NCI-H2081 (cell line): ENCODE results near the gene CAMK2N1.
A peak's percentile ranks its signal among the peaks of the same experiment; 100 is the strongest.

Experiments
- DNase-seq, 2 experiments: peaks; one replicate each; lab custom pipeline; 2025; lab: John Stamatoyannopoulos, UW

The CAMK2N1 gene

GRCh38 chr1:20478057-20478635, 7.9 kb downstream of the CAMK2N1 start:
- no peak for DNase-seq

GRCh38 chr1:20477348-20478056, 8.5 kb downstream of the CAMK2N1 start:
- DNase-seq = no peak

DNA sequence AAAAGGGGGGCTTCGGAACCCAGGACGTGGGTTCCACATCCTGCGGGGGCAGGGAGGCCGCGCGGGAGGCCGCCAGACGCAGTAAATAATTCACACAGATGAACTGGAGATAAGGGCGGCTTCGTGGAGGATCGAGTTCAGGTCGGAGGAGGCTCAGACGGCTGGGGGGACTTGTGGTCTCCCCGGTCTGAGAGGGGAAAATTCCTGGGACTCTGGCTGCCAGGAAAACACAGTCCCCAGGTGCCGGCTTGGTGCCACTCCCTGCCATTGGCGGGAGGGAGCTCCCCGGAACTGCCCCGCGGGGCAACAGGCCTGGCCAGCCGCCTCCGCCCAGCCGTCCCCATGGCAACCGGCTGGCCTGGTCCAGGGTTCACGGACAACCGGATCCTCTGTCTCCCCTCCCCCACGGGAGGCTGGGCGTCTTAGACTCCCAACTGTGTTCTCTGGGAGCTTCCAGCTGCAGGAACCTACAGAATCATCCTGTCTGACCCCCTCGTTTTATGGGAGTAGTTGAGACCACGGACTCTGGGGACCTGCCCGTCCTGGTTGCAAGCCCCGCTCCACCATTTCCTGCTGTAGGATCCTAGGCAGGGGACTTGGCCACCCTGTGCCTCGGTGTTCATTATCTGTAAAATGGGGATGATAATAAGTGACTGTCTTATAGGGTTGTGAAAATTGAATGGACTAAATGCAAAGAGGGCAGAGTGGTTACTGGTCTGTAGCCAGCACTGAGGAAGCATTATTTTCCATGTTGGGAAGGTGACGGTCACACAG, 9.6 kb downstream of the CAMK2N1 start:
- no peak for DNase-seq

- no peak for DNase-seq
These were observed 11.0 kb downstream of the CAMK2N1 start for GRCh38 chr1:20474996-20475395.

GRCh38 chr1:20474333-20474975, 11.6 kb downstream of the CAMK2N1 start:
- no peak for DNase-seq

- no peak for DNase-seq
These were observed 12.1 kb downstream of the CAMK2N1 start for GRCh38 chr1:20473894-20474293.

- no peak for DNase-seq
These were observed 12.9 kb downstream of the CAMK2N1 start for GRCh38 chr1:20472860-20473711.

- no peak for DNase-seq
These were observed 13.9 kb downstream of the CAMK2N1 start for GRCh38 chr1:20472121-20472520.

DNA sequence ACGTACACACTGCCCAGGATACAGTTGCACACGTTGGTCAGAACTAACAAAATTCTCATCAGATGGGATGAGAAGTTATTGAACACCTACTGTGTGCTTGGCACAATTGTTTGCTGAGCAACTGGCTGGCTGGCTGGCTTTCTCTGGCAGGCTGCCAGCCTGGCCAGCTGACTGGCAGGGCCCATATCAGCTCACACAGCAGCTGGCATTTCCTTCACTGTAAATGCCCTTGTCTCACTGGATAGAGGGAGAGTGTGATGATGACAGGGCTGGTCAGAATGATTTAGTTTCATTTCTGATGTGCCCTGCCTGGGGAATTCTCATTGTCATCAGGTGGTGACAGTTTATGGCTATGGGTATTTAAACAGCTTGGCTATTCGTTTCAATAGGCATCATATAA, 15.8 kb downstream of the CAMK2N1 start:
- DNase-seq = peak in 1 of 2 experiments; percentile 43

DNA sequence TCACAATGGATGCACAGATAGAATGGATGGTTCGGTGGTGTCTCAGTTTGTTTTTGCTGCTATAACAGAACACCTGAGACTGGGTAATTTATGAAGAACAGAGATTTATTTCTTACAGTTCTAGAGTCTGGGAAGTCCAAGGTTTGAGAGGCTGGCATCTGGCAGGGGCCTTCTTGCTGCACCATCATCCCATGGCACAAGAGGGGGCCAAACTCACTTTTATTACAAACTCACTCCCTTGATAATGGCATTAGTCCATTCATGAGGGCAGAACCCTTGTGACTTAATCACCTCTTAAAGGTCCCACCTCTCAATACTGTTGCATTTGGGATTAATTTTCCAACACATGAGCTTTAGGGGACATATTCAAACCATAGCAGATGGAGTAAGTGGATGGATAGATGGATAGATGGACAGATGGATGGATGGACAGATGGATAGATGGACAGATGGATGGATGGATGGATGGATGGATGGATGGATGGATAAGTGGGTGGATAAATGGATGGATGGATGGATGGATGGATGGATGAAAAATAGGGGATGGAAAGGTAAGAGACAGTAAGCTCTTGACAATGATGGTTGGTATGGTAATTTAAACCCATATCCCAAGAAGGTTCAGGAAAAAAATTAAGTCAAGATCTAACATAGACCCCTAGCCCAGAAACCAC, 16.5 kb downstream of the CAMK2N1 start:
- DNase-seq = no peak

DNA sequence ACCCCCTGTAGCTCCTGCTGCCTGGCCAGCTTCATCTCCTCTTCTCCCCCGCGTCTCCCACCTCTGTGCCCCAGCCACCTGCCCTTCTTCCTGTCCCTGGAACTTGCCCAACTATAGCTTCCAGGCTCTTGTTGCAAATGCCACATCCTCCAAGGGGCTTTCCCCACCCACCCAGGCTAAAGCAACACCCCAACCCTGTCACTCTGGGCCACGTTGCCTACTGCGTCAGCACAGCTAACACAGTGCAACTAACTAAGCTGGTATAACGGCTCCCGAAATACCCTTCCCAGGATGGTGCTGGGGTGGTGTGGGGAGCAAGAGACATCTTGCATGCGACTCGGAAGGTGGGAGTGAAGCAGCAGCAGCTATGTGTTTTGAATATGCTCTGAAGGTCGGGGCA, 19.7 kb downstream of the CAMK2N1 start:
- no peak for DNase-seq

GRCh38 chr1:20465187-20465586, 20.8 kb downstream of the CAMK2N1 start:
- no peak for DNase-seq

DNA sequence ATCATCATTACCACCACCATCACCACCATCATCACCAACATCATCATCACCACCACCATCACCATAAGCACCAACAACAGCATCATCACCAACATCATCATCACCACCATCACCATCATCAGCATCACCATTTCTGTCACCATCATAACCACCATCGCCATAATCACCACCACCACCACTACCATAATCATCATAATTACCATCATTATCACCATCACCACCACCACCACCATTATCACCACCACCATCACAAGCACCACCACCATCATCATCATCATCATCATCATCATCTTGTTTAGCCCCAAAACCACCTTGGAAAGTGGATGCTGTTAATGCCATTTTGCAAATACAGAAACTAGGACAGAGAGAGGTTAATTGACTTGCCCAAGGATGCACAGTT, 22.5 kb downstream of the CAMK2N1 start:
- DNase-seq = no peak

GRCh38 chr1:20462397-20462796, 23.6 kb downstream of the CAMK2N1 start:
- no peak for DNase-seq

DNA sequence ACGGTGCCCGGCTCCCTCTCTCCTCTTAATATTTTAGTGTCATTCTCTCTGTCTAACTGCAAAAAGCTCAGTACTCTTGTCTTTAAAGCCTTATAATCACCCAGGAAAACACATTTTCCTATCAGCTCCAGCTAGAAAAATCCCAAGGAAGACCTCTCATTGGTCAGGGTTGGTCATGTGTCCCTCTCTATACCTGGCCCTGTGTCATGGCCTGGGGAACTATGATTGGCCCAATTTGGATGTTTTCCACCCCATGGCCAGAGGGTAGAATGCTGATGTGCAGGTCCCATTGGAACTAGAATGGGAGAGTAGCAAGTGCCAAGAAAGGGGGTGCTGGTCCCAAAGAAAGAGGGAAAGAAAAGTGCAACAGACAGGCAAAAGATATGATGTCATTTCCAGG, 27.3 kb downstream of the CAMK2N1 start:
- no peak for DNase-seq

DNA sequence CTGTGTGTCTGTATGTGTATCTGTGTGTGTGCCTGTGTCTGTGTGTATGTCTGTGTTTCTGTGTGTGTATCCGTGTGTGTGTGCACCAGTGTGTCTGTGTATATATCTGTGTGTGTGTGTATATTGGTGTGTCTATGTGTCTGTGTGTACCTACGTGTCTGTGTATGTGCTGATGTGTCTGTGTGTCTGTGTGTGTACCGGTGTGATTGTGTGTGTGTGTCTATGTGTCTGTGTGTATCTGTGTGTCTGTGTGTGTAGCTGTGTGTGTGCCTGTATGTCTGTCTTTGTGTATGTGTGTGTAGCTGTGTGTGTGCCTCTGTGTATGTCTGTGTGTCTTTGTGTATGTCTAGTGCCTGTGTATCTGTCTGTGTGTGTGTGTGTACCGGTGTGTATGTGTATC, 32.0 kb downstream of the CAMK2N1 start:
- no peak for DNase-seq

DNA sequence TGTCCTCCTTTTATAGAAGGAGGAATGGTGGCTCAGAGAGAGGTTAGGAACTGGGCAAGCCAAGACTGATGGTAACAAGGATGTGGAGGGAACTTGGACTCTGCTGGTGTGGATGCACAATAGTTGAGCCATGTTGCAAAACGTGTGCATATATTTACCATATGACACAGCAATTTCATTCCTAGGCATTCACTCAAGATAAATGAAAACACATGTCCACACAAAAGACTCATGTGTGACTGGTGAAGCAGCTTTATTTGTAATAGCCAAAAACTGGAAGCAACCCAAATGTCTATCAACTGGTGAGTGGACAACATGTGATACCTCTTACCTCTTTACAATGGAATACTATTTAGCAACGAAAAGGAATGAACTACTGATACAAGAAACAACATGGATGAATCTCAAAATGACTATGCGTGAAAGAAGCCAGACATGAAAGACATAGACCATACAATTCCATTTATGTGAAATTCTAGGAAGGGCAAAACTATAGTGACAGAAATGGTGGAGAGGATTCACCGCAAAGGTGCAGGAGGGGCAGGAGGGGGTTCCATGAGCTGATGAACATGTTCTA, 36.2 kb downstream of the CAMK2N1 start:
- DNase-seq = no peak

DNA sequence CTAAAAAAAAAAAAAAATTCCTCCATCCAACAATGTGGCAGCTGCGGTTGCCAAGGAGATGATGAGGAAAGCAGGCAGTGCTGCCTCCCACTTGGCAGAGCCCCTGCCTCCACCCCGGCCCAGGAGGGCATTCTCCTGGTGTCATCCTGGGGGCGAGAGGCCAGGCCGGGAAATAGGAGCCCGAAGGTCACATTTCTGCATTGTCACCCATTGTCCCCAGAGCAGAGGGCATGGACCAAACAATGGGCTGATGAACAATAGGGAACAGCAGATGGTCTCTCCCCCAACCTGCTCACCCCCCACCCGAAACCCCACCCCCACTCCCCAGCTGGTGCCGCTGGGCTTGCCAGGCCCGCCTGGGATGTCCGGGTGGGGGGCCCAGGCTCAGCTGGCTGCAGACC, 37.3 kb downstream of the CAMK2N1 start:
- DNase-seq = no peak

DNA sequence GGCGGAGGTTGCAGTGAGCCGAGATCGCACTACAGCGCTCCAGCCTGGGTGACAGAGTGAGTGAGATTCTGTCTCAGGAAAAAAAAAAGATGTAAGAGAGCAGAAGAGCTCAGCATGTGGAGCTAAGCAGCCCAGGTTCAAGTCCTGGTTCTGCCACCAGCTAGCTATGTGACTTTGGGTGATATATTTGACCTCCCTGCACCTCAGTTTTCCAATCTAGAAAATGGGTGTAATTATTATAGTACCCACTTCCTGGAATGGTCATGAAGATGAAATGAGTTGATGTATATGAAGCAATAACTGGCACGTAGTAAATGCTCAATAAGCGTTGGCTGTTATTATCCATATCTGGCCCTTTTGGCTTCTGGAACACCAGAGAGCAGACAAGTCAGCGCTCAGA, 38.2 kb downstream of the CAMK2N1 start:
- DNase-seq = no peak

- no peak for DNase-seq
These were observed 39.2 kb downstream of the CAMK2N1 start for GRCh38 chr1:20446796-20447195.

DNA sequence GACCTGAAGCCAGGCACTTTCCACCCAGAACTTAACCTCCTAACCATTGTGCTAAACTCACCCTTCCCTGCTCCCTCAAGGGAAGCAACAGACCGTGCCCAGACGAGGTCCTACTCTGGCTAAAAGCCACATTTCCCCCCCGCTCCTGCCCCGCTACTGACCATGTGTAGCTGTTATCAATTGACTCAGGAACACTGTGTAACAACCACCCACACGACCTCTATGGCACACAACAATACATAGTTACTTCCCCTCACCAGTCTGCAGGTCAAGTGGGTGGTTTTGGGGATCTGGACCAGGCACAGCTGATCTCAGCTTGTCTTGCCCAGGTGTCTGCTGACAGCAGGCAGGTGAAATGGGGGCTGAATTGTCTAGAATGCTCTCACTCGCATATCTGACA, 40.1 kb downstream of the CAMK2N1 start:
- no peak for DNase-seq
